Measurements from ENCODE around the gene IQSEC3.

DNA sequence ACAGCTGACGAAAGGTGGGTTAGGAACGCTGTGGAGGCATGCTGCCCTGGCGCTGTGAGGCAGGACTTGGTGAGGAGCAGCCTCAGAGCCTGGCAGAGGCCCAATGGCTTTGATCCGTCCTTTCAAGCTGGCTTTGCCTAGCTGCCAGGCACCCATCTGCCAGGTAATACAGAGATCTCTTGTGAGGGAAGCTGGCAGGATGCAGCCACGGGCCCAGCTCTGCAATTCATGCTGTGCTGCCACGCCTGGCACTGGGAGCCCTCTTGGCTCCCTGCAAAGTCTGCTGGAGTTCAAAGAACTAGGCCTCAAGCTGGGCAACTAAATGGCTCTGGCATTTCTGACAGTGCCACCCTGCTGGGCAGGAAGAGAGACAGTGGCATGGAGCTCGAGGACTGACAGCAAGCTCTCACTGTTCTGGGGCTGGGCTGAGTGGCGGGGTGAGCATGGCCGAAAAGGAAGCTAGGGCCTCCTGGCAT is 18.7 kb downstream of the IQSEC3 start:
- TF ChIP-seq, protein P1, sequence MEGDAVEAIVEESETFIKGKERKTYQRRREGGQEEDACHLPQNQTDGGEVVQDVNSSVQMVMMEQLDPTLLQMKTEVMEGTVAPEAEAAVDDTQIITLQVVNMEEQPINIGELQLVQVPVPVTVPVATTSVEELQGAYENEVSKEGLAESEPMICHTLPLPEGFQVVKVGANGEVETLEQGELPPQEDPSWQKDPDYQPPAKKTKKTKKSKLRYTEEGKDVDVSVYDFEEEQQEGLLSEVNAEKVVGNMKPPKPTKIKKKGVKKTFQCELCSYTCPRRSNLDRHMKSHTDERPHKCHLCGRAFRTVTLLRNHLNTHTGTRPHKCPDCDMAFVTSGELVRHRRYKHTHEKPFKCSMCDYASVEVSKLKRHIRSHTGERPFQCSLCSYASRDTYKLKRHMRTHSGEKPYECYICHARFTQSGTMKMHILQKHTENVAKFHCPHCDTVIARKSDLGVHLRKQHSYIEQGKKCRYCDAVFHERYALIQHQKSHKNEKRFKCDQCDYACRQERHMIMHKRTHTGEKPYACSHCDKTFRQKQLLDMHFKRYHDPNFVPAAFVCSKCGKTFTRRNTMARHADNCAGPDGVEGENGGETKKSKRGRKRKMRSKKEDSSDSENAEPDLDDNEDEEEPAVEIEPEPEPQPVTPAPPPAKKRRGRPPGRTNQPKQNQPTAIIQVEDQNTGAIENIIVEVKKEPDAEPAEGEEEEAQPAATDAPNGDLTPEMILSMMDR (IDR thresholded peaks at IDR 0.05 in 2 of 3, conservative IDR thresholded peaks at IDR 0.05 in 1 of 3; ENCODE audit: control insufficient read depth in 2 of 3, extremely low read depth in 1 of 3, insufficient read depth in 1 of 3, low read depth in 3 of 3, low read length in 3 of 3), result no peak
- TF ChIP-seq JUNB (IDR thresholded peaks at IDR 0.05), result no peak
- TF ChIP-seq MXI1 (IDR thresholded peaks at IDR 0.05; ENCODE audit: low read depth, low read length), result no peak
- no peak for TF ChIP-seq POLR2AphosphoS5 (IDR thresholded peaks at IDR 0.05; ENCODE audit: low read length)
- no peak for TF ChIP-seq RAD21 (IDR thresholded peaks at IDR 0.05; ENCODE audit: insufficient read depth, low read depth, low read length)
- TF ChIP-seq, protein P2, sequence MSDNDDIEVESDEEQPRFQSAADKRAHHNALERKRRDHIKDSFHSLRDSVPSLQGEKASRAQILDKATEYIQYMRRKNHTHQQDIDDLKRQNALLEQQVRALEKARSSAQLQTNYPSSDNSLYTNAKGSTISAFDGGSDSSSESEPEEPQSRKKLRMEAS (IDR thresholded peaks at IDR 0.05; ENCODE audit: low read depth, low read length), result no peak
- TF ChIP-seq POLR2A (IDR thresholded peaks at IDR 0.05; ENCODE audit: low read depth, low read length), result no peak
- TF ChIP-seq, protein P3, sequence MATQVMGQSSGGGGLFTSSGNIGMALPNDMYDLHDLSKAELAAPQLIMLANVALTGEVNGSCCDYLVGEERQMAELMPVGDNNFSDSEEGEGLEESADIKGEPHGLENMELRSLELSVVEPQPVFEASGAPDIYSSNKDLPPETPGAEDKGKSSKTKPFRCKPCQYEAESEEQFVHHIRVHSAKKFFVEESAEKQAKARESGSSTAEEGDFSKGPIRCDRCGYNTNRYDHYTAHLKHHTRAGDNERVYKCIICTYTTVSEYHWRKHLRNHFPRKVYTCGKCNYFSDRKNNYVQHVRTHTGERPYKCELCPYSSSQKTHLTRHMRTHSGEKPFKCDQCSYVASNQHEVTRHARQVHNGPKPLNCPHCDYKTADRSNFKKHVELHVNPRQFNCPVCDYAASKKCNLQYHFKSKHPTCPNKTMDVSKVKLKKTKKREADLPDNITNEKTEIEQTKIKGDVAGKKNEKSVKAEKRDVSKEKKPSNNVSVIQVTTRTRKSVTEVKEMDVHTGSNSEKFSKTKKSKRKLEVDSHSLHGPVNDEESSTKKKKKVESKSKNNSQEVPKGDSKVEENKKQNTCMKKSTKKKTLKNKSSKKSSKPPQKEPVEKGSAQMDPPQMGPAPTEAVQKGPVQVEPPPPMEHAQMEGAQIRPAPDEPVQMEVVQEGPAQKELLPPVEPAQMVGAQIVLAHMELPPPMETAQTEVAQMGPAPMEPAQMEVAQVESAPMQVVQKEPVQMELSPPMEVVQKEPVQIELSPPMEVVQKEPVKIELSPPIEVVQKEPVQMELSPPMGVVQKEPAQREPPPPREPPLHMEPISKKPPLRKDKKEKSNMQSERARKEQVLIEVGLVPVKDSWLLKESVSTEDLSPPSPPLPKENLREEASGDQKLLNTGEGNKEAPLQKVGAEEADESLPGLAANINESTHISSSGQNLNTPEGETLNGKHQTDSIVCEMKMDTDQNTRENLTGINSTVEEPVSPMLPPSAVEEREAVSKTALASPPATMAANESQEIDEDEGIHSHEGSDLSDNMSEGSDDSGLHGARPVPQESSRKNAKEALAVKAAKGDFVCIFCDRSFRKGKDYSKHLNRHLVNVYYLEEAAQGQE (IDR thresholded peaks at IDR 0.05; ENCODE audit: low read depth, low read length), result no peak
- TF ChIP-seq, protein P4, sequence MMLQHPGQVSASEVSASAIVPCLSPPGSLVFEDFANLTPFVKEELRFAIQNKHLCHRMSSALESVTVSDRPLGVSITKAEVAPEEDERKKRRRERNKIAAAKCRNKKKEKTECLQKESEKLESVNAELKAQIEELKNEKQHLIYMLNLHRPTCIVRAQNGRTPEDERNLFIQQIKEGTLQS (IDR thresholded peaks at IDR 0.05; ENCODE audit: borderline replicate concordance, extremely low read depth, low read depth, low read length), result no peak
- TF ChIP-seq CEBPB (IDR thresholded peaks at IDR 0.05; ENCODE audit: borderline replicate concordance in 1 of 2, low read depth in 2 of 2, low read length in 2 of 2), result no peak
